GM12878 (cell line): ENCODE results near the gene ATAD2B. TPM values are rescaled to one million over a fixed set of nuclear protein-coding genes. Genes with fewer than 3 reads are reported as not detected.

Source experiments
- ATAC-seq: fragments of 200-7000 bp; cut with Tn5 transposase; 3 replicates; pipeline ENCODE4 v1.9.1; 2020; ENCODE audit warnings: mild to moderate bottlenecking, moderate library complexity
- BruUV-seq: library from RNA; stranded (reverse); fragments of 400-500 nt; replicated peaks from 2 replicates; lab custom pipeline; 2021; lab: Mats Ljungman, UMichigan
- CTCF ChIA-PET: fragments of 300-600 bp; sonication (Branson Sonifier 250); formaldehyde crosslinking; extraction: SDS; loops from one replicate; lab custom pipeline; 2021; ENCODE audit warnings: inconsistent platforms; lab: Yijun Ruan, JAX
- POLR2A ChIA-PET: fragments of 350-600 bp; formaldehyde crosslinking; extraction: SDS; loops from one replicate; lab custom pipeline; 2021; ENCODE audit warnings: inconsistent platforms; lab: Charles Lee
- RAD21 ChIA-PET: fragments of 300-600 bp; sonication (Branson Sonifier 250); formaldehyde crosslinking; loops from one replicate; lab custom pipeline; 2023; ENCODE audit warnings: antibody characterized with exemption; ENCODE audit not compliant: unreplicated experiment; lab: Charles Lee
- SMC1A ChIA-PET: fragments of 300-600 bp; sonication (Branson Sonifier 250); formaldehyde crosslinking; loops from one replicate; lab custom pipeline; 2023; ENCODE audit not compliant: unreplicated experiment, uncharacterized antibody; lab: Charles Lee
- DNase-seq: peaks from one replicate; pipeline ENCODE4 v3.0.0-alpha.2; 2011; ENCODE audit warnings: low read depth, low spot score
- FAIRE-seq: peaks from 3 replicates; lab custom pipeline; 2011; peaks lifted over from hg19 to GRCh38; lab: Jason Lieb, UNC
- H2AFZ ChIP-seq: 2 replicates; pipeline ENCODE4 v1.6.0; 2011; ENCODE audit warnings: low read depth, low read length, control low read depth; ENCODE audit not compliant: control insufficient read depth
- H3K27ac ChIP-seq: 2 replicates; pipeline ENCODE4 v1.5.1; 2011; ENCODE audit warnings: control low read depth; ENCODE audit not compliant: control insufficient read depth, insufficient read depth
- H3K27me3 ChIP-seq, 2 experiments: replicated peaks in 1 of 2; 2 replicates each; pipeline versions ENCODE4 v1.6.0 to v1.6.1; 2011; ENCODE audit warnings: low read length in 1 of 2; ENCODE audit not compliant: control insufficient read depth in 2 of 2, insufficient read depth in 2 of 2
- H3K36me3 ChIP-seq, 2 experiments: 2 replicates each; pipeline ENCODE4 v1.5.1; 2011; ENCODE audit warnings: low read length in 1 of 2; ENCODE audit not compliant: control insufficient read depth in 2 of 2, insufficient read depth in 2 of 2
- H3K4me1 ChIP-seq: 2 replicates; pipeline ENCODE4 v1.6.1; 2011; ENCODE audit warnings: mild to moderate bottlenecking, low read length, moderate library complexity, mixed read lengths; ENCODE audit not compliant: control insufficient read depth, insufficient read depth
- H3K4me2 ChIP-seq: 2 replicates; pipeline ENCODE4 v1.6.0; 2011; ENCODE audit warnings: control low read depth; ENCODE audit not compliant: control insufficient read depth, insufficient read depth
- H3K4me3 ChIP-seq: fragments of 200-600 bp; sonication (generic); 2 replicates; pipeline ENCODE4 v1.5.1; 2016
- H3K79me2 ChIP-seq: 2 replicates; pipeline ENCODE4 v1.6.0; 2011; ENCODE audit warnings: low read length; ENCODE audit not compliant: control insufficient read depth, insufficient read depth
- H3K9ac ChIP-seq: 2 replicates; pipeline ENCODE4 v1.8.0; 2011; ENCODE audit warnings: low read length, control low read depth, mixed read lengths; ENCODE audit not compliant: control insufficient read depth, insufficient read depth
- H3K9me3 ChIP-seq: replicated peaks from 3 replicates; pipeline ENCODE4 v1.5.1; 2011; ENCODE audit warnings: mild to moderate bottlenecking, low read length; ENCODE audit not compliant: control insufficient read depth, insufficient read depth
- H4K20me1 ChIP-seq: 2 replicates; pipeline ENCODE4 v1.6.0; 2011; ENCODE audit not compliant: control insufficient read depth, insufficient read depth
- CTCF ChIP-seq, 3 experiments: IDR thresholded peaks in 2 of 3; conservative IDR thresholded peaks in 1 of 3; 2 replicates each; pipeline ENCODE4 v1.5.1; 2011; ENCODE audit warnings: low read depth in 3 of 3, low read length in 3 of 3, mild to moderate bottlenecking in 3 of 3, control low read depth in 2 of 3, moderate library complexity in 2 of 3, inconsistent platforms in 1 of 3, mixed read lengths in 1 of 3; ENCODE audit not compliant: control insufficient read depth in 2 of 3, insufficient read depth in 1 of 3; ENCODE audit errors: extremely low read depth in 1 of 3
- JUND ChIP-seq: IDR thresholded peaks from 2 replicates; pipeline ENCODE4 v1.6.1; 2012; ENCODE audit warnings: low read depth, mild to moderate bottlenecking, low read length, improper control_type of control experiment, moderate library complexity
- RAD21 ChIP-seq: IDR thresholded peaks from 2 replicates; pipeline ENCODE4 v1.6.1; 2011; ENCODE audit warnings: mild to moderate bottlenecking, low read depth, low read length, moderate library complexity; ENCODE audit not compliant: insufficient read depth
- RB1 ChIP-seq: fragments of 450-650 bp; formaldehyde crosslinking; IDR thresholded peaks from 2 replicates; pipeline ENCODE4 v1.6.1; 2017; ENCODE audit warnings: mild to moderate bottlenecking, borderline replicate concordance
- RUNX3 ChIP-seq: IDR thresholded peaks from 2 replicates; pipeline ENCODE4 v1.6.1; 2012; ENCODE audit warnings: low read length, inconsistent platforms
- SMARCA5 ChIP-seq: fragments of 450-650 bp; IDR thresholded peaks from 2 replicates; pipeline ENCODE4 v1.6.1; 2017; ENCODE audit warnings: mild to moderate bottlenecking
- SMC3 ChIP-seq: IDR thresholded peaks from 2 replicates; pipeline ENCODE4 v1.6.1; 2011; ENCODE audit warnings: low read length, improper control_type of control experiment, borderline replicate concordance
- ZBED1 ChIP-seq: IDR thresholded peaks from 2 replicates; pipeline ENCODE4 v1.6.1; 2016; ENCODE audit warnings: borderline replicate concordance
- WGBS: methylation state at CpG from one replicate; pipeline ENCODE4 v1.1.6; 2016; ENCODE audit warnings: low lambda C conversion rate; ENCODE audit not compliant: insufficient replicate concordance, insufficient coverage; ENCODE audit errors: missing lambda C conversion rate; 5-methylcytosine and 5-hydroxymethylcytosine counted together
- in situ Hi-C: fragments of 300-500 bp; cut with MboI; formaldehyde crosslinking; loops from 9 replicates; pipeline ENCODE4 v1.14.3; 2018; ENCODE audit warnings: mixed read lengths
- intact Hi-C: fragments of 100-400 bp; cut with micrococcal nuclease; formaldehyde crosslinking; loops from one replicate; pipeline ENCODE4 v1.14.2; 2022; ENCODE audit not compliant: unreplicated experiment
- polyA plus RNA-seq, 11 experiments: library from polyadenylated mRNA; depleted of rRNA in 4 of 11; unstranded in 6 of 11; stranded (reverse) in 5 of 11; fragments of >200 nt; fragmentation: Nextera tagmentation in 4 of 11; fragmentation: Illumina TruSeq in 1 of 11; extraction: Ambion mirVana in 4 of 11; extraction: Trizol in 1 of 11; gene quantifications; 1 replicate in 1 of 11; 2 replicates in 10 of 11; pipeline versions ENCODE4 v1.2.1 to v1.2.3, GENCODE V29; 2011 to 2016; ENCODE audit warnings: inconsistent platforms in 2 of 11, missing spikeins in 2 of 11, low read depth in 1 of 11
- total RNA-seq, 4 experiments: library from RNA; depleted of rRNA in 3 of 4; stranded (reverse); fragments of >200 nt in 3 of 4; fragmentation: Illumina TruSeq in 1 of 4; extraction: Trizol in 1 of 4; gene quantifications; 2 replicates each; pipeline versions ENCODE4 v1.2.1 to v1.2.3, GENCODE V29; 2013 to 2021

The ATAD2B gene
- total and polyA plus RNA-seq, 10 of the 15 experiments (the other 5 are each of a cell fraction or from before 2014, with no cell fraction given) = 3.6 to 29.9 (median 16.8) TPM

DNA sequence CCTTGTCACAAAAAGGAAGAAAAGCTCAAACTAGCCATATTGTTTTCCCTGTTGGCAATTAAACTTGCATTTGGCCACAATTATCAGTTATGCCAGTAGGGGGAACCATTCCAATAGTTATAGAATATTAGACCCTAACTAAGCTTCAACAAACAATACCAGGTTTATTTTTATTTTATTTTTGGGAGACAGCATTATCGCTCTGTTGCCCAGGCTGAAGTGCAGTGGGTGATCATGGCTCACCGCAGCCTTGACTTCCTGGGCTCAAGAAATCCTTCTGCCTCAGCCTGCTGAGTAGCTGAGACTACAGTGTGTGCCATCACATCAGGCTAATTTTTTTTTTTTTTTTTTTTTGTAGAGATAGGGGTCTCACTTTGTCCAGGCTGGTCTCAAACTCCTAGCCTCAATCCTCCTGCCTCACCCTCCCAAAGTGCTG is 102.1 kb downstream of the ATAD2B start:
- peak; percentile 75 for ATAC-seq
- intact Hi-C loops = loop anchor here (1.0 kb wide), 4 partner anchors 102 to 340 kb away; partner anchors contain the start of gene TP53I3

More for the DNA sequence above, 102.1 kb downstream of the ATAD2B start:
- WGBS = 3% methylated on average over 2 of the region's 2 CpGs
- ChIA-PET POLR2A (interaction anchor here (0.7 to 1.5 kb wide), 6 partner anchors 12 to 937 kb away, joined by 3 to 8 read pairs (median 4); partner anchors contain the start of genes ATAD2B and TP53I3), CTCF (interaction anchor here (0.5 to 6.8 kb wide), 69 partner anchors 8 to 665 kb away, joined by 3 to 121 read pairs (median 5); partner anchors contain the start of genes ATAD2B, SF3B6, TP53I3 and UBXN2A), RAD21 (interaction anchor here (0.7 to 6.1 kb wide), 27 partner anchors 8 to 518 kb away, joined by 3 to 111 read pairs (median 4); partner anchors contain the start of genes ATAD2B, SF3B6, TP53I3 and WDCP), SMC1A (interaction anchor here (0.6 to 5.4 kb wide), 31 partner anchors 8 to 419 kb away, joined by 3 to 83 read pairs (median 5); partner anchors contain the start of genes ATAD2B, TP53I3, UBXN2A and WDCP)
- Histone ChIP-seq H3K9ac (no peak overlapping the region), H3K4me2 (no peak overlapping the region), H3K9me3 (no peaks in the 10 kb centered on the region), H2AFZ (no peak overlapping the region; the same call in 1 of the 2 replicates), H3K27me3 (no peaks in the 10 kb centered on the region), H3K4me3 (no peak overlapping the region), H3K27ac (no peak overlapping the region; the same call in 1 of the 2 replicates), H3K36me3 (peaks cover 1 to 13% of the 10 kb centered on the region in 2 experiments), H3K4me1 (peaks cover 14% of the 10 kb centered on the region), H3K79me2 (no peaks in the 10 kb centered on the region; the same call in 1 of the 2 replicates), H4K20me1 (no peaks in the 10 kb centered on the region)
- in situ Hi-C loops = loop anchor here (5.0 kb wide), 1 partner anchor 263 kb away; no protein-coding TSS in a partner anchor
- TF ChIP-seq RAD21 (peak; percentile 79), RUNX3 (peak; percentile 39; the same call in 1 of the 2 replicates), RB1 (0 out of 2 replicates have a peak, but pooled peaks have one; percentile 24), ZBED1 (no peak), SMARCA5 (peak; percentile 47; the same call in 1 of the 2 replicates), SMC3 (peak; percentile 40; the same call in 1 of the 2 replicates), CTCF (IDR thresholded peaks at IDR 0.05 in 2 of 3, conservative IDR thresholded peaks at IDR 0.05 in 1 of 3; ENCODE audit: control insufficient read depth in 2 of 3, extremely low read depth in 1 of 3, insufficient read depth in 1 of 3, low read depth in 3 of 3, low read length in 3 of 3) (peak; percentile 59 to 67 (median 64)), JUND (no peak)
- DNase-seq (peak; percentile 34), FAIRE-seq (peak; percentile 35)
- BruUV-seq = no TSS peak
